Dermis blood vessel endothelial cell (primary cell): ENCODE data around the gene PARP2. TPM values are rescaled to one million over a fixed set of nuclear protein-coding genes. Genes with fewer than 3 reads are reported as not detected.

Experiments
- DNase-seq: peaks from one replicate; pipeline ENCODE4 v3.0.0; 2010
- total RNA-seq: library from RNA; depleted of rRNA; stranded (reverse); fragments of >200 nt; gene quantifications from 2 replicates; pipeline ENCODE4 v1.2.3, GENCODE V29; 2014

Gene PARP2
- total RNA-seq, 1 donor from 2014 or later = 7.1 TPM

DNA sequence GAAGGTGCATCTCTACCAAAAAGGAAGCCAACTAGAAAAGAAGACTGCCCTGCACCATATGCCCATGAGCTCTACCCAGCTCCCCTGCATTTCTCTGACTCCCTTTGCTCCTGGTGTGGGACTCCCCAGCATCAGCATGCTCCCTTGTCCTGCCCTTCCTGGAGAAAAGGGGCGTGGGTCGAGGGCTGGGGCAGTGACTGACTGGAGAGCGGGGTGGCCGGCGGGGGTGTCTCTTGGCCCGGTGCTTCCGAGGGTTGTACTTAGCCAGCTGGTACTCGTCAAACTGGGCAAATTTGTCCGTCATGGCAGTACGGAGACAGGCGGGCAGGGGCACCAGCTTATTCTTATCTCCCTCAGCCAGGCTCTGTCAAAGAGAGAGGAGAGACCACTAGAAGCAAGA is 60.1 kb downstream of the PARP2 start:
- no peak for DNase-seq

Other genes with a start within 250 kb of the PARP2 start
- gene OR4K17, start 232.9 kb upstream of the PARP2 start, total RNA-seq = not detected in 2 replicates
- gene OR4N5, start 204.8 kb upstream of the PARP2 start, total RNA-seq = not detected in 2 replicates
- gene OR11G2, start 152.7 kb upstream of the PARP2 start, total RNA-seq = not detected in 2 replicates
- gene OR11H6, start 119.9 kb upstream of the PARP2 start, total RNA-seq = not detected in 2 replicates
- gene OR11H7, start 114.7 kb upstream of the PARP2 start, total RNA-seq = not detected in 2 replicates
- not detected in 2 replicates for gene OR11H4, start 104.3 kb upstream of the PARP2 start, total RNA-seq
- gene TTC5, start 37.7 kb upstream of the PARP2 start, total RNA-seq = 30.5 and 31.8 TPM in 2 replicates
- gene CCNB1IP1, start 10.4 kb upstream of the PARP2 start, total RNA-seq = 30.8 and 33.0 TPM in 2 replicates
- gene TEP1, start 69.9 kb downstream of the PARP2 start, total RNA-seq = 36.2 and 56.0 TPM in 2 replicates
- 0.09 and 0.17 TPM in 2 replicates for gene KLHL33, start 92.5 kb downstream of the PARP2 start, total RNA-seq
- gene OSGEP, start 111.2 kb downstream of the PARP2 start, total RNA-seq = 30.7 and 86.3 TPM in 2 replicates
- gene APEX1, start 111.6 kb downstream of the PARP2 start, total RNA-seq = 63.1 and 83.3 TPM in 2 replicates
- 16.9 and 26.9 TPM in 2 replicates for gene PIP4P1, start 117.8 kb downstream of the PARP2 start, total RNA-seq
- gene PNP, start 125.8 kb downstream of the PARP2 start, total RNA-seq = 214 and 230 TPM in 2 replicates
- gene RNASE10, start 161.9 kb downstream of the PARP2 start, total RNA-seq = 0.34 TPM in 1 of 2 replicates, not detected in the other
- gene RNASE9, start 217.4 kb downstream of the PARP2 start, total RNA-seq = not detected in 2 replicates
- gene RNASE11, start 244.4 kb downstream of the PARP2 start, total RNA-seq = not detected in 2 replicates
- not detected in 2 replicates for gene RNASE12, start 247.7 kb downstream of the PARP2 start, total RNA-seq